HUES48 (cell line): ENCODE data around the gene NDUFB7.
A peak's percentile ranks its signal among the peaks of the same experiment; 100 is the strongest.
"Not testable (repeated sequence)": the region's sequence is repeated elsewhere in the genome, so short reads cannot be mapped to it uniquely, and the experiment has no call there.

ENCODE experiments used
- H3K27ac ChIP-seq: one replicate; pipeline ENCODE4 v1.7.0; 2013; ENCODE audit warnings: low read depth, low read length, inconsistent platforms
- H3K27me3 ChIP-seq: 2 replicates; pipeline ENCODE4 v1.6.1; 2013; ENCODE audit warnings: mild to moderate bottlenecking, low read length; ENCODE audit not compliant: control insufficient read depth, insufficient read depth
- H3K36me3 ChIP-seq: 2 replicates; pipeline ENCODE4 v1.6.1; 2013; ENCODE audit warnings: low read length; ENCODE audit not compliant: control insufficient read depth, insufficient read depth
- H3K4me1 ChIP-seq: 2 replicates; pipeline ENCODE4 v1.6.1; 2013; ENCODE audit warnings: mild to moderate bottlenecking, low read length; ENCODE audit not compliant: control insufficient read depth, insufficient read depth
- H3K4me3 ChIP-seq: 2 replicates; pipeline ENCODE4 v1.5.1; 2013; ENCODE audit warnings: mild to moderate bottlenecking, low read depth, low read length
- H3K9ac ChIP-seq: 2 replicates; pipeline ENCODE4 v1.6.1; 2013; ENCODE audit warnings: mild to moderate bottlenecking, low read depth, low read length, moderate library complexity
- H3K9me3 ChIP-seq: 2 replicates; pipeline ENCODE4 v1.6.1; 2013; ENCODE audit warnings: low read length; ENCODE audit not compliant: control insufficient read depth, insufficient read depth

NDUFB7 gene

DNA sequence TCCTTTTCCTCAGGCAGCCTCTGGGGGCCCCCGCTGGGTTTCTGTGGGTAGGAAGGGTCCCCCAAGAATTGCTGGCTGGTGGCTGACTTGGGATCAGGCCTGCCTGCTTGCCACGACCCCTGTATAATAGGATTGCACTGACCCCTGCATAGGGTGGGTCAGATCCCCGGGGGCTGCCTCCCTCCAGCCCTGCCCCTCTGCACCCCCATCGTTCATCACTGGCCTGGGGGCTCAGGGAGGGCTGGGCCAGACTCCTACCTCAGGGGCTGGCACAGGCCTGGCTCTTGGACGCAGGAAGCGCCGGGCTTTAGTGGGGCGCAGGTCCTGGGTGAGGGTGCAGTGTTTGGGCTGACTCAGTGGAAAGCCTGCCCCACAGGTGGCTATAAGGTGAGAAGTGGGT, 10.6 kb downstream of the NDUFB7 start:
- H3K9ac ChIP-seq: no peak overlapping the region
- H3K36me3 ChIP-seq: peaks cover 10% of the 10 kb centered on the region
- no peaks in the 10 kb centered on the region for H3K27me3 ChIP-seq
- H3K4me1 ChIP-seq: peaks cover 30% of the 10 kb centered on the region
- no peak overlapping the region for H3K27ac ChIP-seq
- no peak overlapping the region for H3K4me3 ChIP-seq
- no peaks in the 10 kb centered on the region for H3K9me3 ChIP-seq

DNA sequence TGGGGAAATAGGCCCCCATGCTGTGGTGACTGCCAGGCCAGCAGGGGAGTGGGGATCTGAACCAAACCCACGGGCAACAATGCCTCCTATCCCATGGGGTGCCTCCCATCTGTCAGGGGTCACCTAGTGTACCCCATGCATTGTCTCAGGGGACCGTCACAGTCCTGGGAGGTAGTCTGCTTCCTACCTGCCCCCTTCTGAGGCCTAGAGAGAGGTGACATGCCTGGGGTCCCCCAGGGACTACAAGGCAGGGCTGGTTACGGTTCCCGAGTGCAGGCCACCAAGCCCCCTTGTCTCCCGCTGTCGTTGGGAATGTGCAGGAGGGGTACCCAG, 11.1 kb downstream of the NDUFB7 start:
- H3K36me3 ChIP-seq: peaks cover 8% of the 10 kb centered on the region
- H3K4me3 ChIP-seq: no peak overlapping the region
- peaks cover 30% of the 10 kb centered on the region for H3K4me1 ChIP-seq
- peak overlapping the region; percentile 18; the same call in 1 of the 2 replicates for H3K9ac ChIP-seq
- no peaks in the 10 kb centered on the region for H3K27me3 ChIP-seq
- H3K9me3 ChIP-seq: no peaks in the 10 kb centered on the region
- no peak overlapping the region for H3K27ac ChIP-seq

DNA sequence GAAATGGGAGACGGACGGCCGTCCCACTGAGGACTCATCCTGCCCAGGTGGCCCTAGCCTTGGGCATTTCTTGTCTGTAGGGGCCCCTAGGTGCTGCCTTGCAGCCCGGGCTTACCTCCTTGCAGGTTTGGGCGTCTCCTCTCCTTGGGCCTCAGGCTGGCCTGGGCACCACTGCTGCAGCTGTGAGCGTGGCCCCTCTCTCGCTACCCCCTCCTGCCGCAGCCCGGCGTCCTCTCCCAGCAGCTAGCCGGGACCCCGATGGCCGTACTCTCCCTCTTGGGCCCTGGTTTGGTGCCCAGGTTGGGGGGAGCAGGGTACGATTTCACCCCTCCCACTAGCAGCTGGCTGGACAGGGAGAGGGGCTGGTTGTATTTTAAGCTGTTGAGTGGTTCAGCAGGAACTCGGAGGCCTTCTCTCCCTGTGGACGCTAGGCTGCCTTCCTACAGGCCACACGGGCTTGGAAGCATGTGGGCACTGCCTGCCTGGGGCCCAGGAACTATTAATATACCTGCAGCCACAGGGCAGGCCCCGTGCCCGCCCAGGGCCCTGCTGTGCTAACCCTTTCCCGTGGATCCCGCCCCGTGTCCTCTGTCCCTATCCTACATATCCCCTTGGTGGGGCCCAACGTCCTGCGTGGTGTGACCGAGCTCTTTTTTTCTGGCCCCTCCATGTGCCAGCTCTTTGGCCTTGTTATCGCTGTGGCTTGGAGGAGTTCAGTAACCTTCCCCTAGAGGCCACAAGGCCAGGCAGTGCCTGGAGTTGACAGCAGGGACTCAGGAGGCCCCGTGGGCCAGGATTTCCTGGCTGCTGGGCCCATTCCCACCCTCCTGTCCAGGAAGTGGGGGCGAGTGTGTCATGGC, 11.7 kb downstream of the NDUFB7 start:
- no peak overlapping the region for H3K4me3 ChIP-seq
- H3K36me3 ChIP-seq: peaks cover 4% of the 10 kb centered on the region; the same call in 1 of the 2 replicates
- H3K27ac ChIP-seq: no peak overlapping the region
- peak overlapping the region; percentile 18; the same call in 1 of the 2 replicates for H3K9ac ChIP-seq
- H3K9me3 ChIP-seq: no peaks in the 10 kb centered on the region
- H3K27me3 ChIP-seq: no peaks in the 10 kb centered on the region
- peaks cover 30% of the 10 kb centered on the region for H3K4me1 ChIP-seq

- Histone ChIP-seq H3K4me1 (peaks cover 25% of the 10 kb centered on the region), H3K4me3 (no peak overlapping the region), H3K9me3 (no peaks in the 10 kb centered on the region), H3K27ac (no peak overlapping the region), H3K36me3 (no peaks in the 10 kb centered on the region), H3K9ac (no peak overlapping the region), H3K27me3 (no peaks in the 10 kb centered on the region)
Observed at GRCh38 chr19:14558370-14559066, 13.3 kb downstream of the NDUFB7 start.

DNA sequence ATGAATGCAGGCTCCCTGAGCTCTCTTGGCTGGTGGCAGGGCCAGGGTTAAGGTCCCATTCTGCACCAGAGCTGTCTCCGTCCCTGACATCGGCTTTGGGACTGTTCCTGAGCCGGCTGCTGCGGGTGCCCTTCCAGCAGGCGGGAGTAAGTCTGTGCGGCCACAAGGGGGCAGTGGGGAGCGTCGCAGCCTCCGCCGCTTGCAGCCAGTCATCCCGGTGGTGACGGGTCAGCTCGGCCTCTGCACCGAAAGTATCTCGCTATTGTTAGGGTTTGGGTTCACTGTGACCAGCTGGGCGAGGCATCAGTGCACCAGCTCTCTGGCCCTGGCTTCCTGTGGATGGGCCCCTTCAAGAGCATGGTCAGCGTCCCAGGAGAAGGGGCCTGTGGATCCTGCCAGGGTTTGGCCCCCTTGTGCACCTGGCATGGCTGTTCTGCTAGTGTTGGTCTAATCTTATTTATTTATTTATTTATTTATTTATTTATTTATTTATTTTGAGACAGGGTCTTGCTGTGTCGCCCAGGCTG, 15.1 kb downstream of the NDUFB7 start:
- H3K27ac ChIP-seq: no peak overlapping the region

GRCh38 chr19:14555918-14556661, 15.8 kb downstream of the NDUFB7 start:
- peaks cover 3% of the 10 kb centered on the region; the same call in 1 of the 2 replicates for H3K4me1 ChIP-seq
- H3K9ac ChIP-seq: no peak overlapping the region
- no peaks in the 10 kb centered on the region for H3K36me3 ChIP-seq
- H3K4me3 ChIP-seq: no peak overlapping the region
- H3K9me3 ChIP-seq: no peaks in the 10 kb centered on the region
- no peak overlapping the region for H3K27ac ChIP-seq
- H3K27me3 ChIP-seq: no peaks in the 10 kb centered on the region

More for the DNA sequence above, 15.1 kb downstream of the NDUFB7 start:
- H3K36me3 ChIP-seq: no peaks in the 10 kb centered on the region
- H3K4me3 ChIP-seq: no peak overlapping the region
- no peaks in the 10 kb centered on the region for H3K27me3 ChIP-seq
- no peak overlapping the region for H3K9ac ChIP-seq
- no peaks in the 10 kb centered on the region for H3K9me3 ChIP-seq
- H3K4me1 ChIP-seq: peaks cover 8% of the 10 kb centered on the region; the same call in 1 of the 2 replicates

DNA sequence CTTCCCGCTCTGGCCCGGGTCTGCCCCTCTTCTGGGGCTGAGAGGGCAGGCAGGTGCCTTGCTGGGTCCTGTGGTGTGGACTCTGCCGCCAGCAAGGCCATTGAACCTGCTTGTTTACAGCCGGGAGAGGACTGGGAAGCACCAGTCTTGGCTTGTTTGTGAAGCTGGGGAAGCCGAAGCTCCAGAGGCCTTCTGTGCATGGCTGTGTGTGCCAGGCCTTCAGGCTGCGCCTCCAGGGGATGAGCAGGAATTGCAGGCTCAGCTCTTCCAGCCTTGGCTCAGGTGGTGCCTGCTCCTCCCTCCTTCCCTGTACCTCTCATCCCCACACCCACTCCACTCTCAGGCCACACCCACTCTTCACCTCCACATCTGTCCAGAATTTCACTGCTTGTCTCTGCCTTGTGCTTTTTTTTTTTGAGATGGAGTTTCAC, 17.5 kb downstream of the NDUFB7 start:
- Histone ChIP-seq H3K9me3 (no peaks in the 10 kb centered on the region), H3K4me3 (no peak overlapping the region), H3K36me3 (no peaks in the 10 kb centered on the region), H3K9ac (no peak overlapping the region), H3K4me1 (no peaks in the 10 kb centered on the region), H3K27me3 (no peaks in the 10 kb centered on the region), H3K27ac (no peak overlapping the region)

- no peak overlapping the region for H3K4me3 ChIP-seq
- no peaks in the 10 kb centered on the region for H3K9me3 ChIP-seq
- no peaks in the 10 kb centered on the region for H3K4me1 ChIP-seq
- H3K9ac ChIP-seq: no peak overlapping the region
- H3K27me3 ChIP-seq: no peaks in the 10 kb centered on the region
- H3K27ac ChIP-seq: no peak overlapping the region
- no peaks in the 10 kb centered on the region for H3K36me3 ChIP-seq
Observed at GRCh38 chr19:14553939-14554243, 18.0 kb downstream of the NDUFB7 start.

DNA sequence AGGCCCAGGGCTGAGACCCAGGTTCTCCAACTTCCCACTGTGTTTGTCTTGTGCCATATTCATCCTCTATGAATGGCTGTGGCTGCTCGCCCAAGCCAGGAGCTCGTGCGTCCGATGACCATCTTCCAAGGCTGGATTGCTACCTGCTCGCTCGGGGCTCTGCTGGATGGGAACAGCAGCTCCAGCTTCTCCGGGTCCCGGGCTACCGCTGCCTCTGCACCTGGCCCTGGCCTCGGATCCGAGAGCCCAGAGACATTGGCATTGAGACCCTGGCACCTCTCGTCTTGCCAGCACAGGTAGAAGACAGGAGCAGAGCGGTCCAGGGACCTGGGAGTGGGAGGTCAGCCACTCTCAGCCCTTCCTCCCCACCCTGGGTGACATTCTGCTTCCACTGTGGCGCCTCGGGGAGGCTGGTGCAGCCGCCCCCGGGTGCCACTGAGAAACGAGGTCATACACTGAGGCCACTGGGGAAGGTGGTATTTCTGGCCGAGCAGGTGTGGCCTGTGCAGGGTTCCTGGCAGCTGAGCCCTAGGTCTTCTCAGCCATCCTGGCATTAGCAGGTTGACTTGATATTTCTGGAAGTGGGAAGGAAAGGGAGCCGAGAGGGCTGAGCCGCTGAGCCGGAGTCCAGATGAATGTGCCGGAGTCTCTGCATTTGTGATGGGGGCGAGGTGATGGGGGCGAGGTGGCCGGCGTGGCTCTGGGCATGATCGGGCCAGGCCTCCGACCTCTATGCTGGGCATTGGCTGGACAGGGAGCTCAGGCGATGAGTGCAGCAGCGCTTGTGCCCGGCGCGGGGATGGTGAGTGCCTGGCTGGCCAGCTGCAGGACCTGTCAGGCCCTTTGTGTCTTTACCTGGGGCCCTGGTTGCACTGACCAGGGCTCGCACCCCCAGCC, 18.6 kb downstream of the NDUFB7 start:
- Histone ChIP-seq H3K27ac (no peak overlapping the region), H3K27me3 (no peaks in the 10 kb centered on the region), H3K9ac (no peak overlapping the region), H3K36me3 (no peaks in the 10 kb centered on the region), H3K4me3 (no peak overlapping the region), H3K4me1 (no peaks in the 10 kb centered on the region), H3K9me3 (no peaks in the 10 kb centered on the region)

DNA sequence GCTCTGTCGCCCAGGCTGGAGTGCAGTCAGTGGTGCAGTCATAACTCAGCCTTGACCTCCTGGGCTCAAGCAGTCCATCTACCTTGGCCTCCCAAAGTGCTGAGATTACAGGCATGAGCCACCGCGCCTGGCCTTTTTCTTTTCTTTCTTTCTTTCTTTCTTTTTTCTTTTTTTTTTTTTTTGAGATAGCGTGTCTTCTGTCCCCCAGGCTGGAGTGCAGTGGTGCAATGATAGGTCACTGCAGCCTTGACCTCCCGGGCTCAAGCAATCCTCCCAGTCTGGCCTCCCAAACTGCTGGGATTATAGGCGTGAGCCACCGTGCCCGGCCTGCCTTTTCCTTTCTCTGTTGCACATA, 19.9 kb downstream of the NDUFB7 start:
- H3K4me1 ChIP-seq, H3K9me3 ChIP-seq, H3K4me3 ChIP-seq, H3K36me3 ChIP-seq, H3K27me3 ChIP-seq, H3K9ac ChIP-seq, H3K27ac ChIP-seq: not testable (repeated sequence)
